OCI-LY7 (cell line): ENCODE data around the gene SLC25A42. TPM values are rescaled to one million over a fixed set of nuclear protein-coding genes. Genes with fewer than 3 reads are reported as not detected.

Source experiments
- BruUV-seq: library from RNA; stranded (reverse); fragments of 400-500 nt; replicated peaks from 2 replicates; lab custom pipeline; 2021; lab: Mats Ljungman, UMichigan
- CTCF ChIA-PET: fragments of 300-600 bp; sonication (Branson Sonifier 250); formaldehyde crosslinking; loops from one replicate; lab custom pipeline; 2022; ENCODE audit warnings: antibody characterized with exemption; ENCODE audit not compliant: unreplicated experiment; lab: Charles Lee
- POLR2A ChIA-PET: fragments of 300-600 bp; sonication (Branson Sonifier 250); formaldehyde crosslinking; loops from one replicate; lab custom pipeline; 2022; ENCODE audit warnings: antibody characterized with exemption; lab: Charles Lee
- DNase-seq: peaks from one replicate; pipeline ENCODE4 v3.0.0-alpha.2; 2015; ENCODE audit warnings: low spot score
- H2AFZ ChIP-seq: fragments of 200-600 bp; sonication (generic), shearing (Covaris generic); 2 replicates; pipeline ENCODE4 v1.6.1; 2014; ENCODE audit warnings: mild to moderate bottlenecking, antibody characterized with exemption, low read length, moderate library complexity
- H3K27ac ChIP-seq: fragments of 200-600 bp; sonication (generic); 2 replicates; pipeline ENCODE4 v1.5.1; 2014; ENCODE audit warnings: mixed run types, low read depth, mild to moderate bottlenecking, moderate library complexity, low read length, inconsistent platforms; ENCODE audit not compliant: poor library complexity, severe bottlenecking
- H3K36me3 ChIP-seq: fragments of 200-600 bp; sonication (generic); 2 replicates; pipeline ENCODE4 v1.6.1; 2014; ENCODE audit warnings: mild to moderate bottlenecking, antibody characterized with exemption, low read length, moderate library complexity, mixed read lengths; ENCODE audit not compliant: insufficient read depth
- H3K4me1 ChIP-seq: fragments of 200-600 bp; sonication (generic); 2 replicates; pipeline ENCODE4 v1.5.1; 2014; ENCODE audit warnings: mild to moderate bottlenecking, low read length; ENCODE audit not compliant: insufficient read depth, poor library complexity, severe bottlenecking
- H3K4me2 ChIP-seq: fragments of 200-600 bp; sonication (generic); 2 replicates; pipeline ENCODE4 v1.6.1; 2014; ENCODE audit warnings: mild to moderate bottlenecking, low read length
- H3K4me3 ChIP-seq: fragments of 200-600 bp; sonication (generic); 2 replicates; pipeline ENCODE4 v1.5.1; 2014; ENCODE audit warnings: mild to moderate bottlenecking, low read depth, low read length; ENCODE audit not compliant: poor library complexity, severe bottlenecking
- H3K79me2 ChIP-seq: fragments of 200-600 bp; sonication (generic); 2 replicates; pipeline ENCODE4 v1.6.1; 2016; ENCODE audit warnings: low read depth, mild to moderate bottlenecking, low read length, moderate library complexity, mixed read lengths; ENCODE audit not compliant: insufficient read depth
- H3K9me2 ChIP-seq: fragments of 200-600 bp; sonication (generic); 2 replicates; pipeline ENCODE4 v1.6.1; 2016; ENCODE audit warnings: mild to moderate bottlenecking, low read length, mixed read lengths; ENCODE audit not compliant: insufficient read depth
- H3K9me3 ChIP-seq: fragments of 200-600 bp; sonication (generic); 2 replicates; pipeline ENCODE4 v1.6.1; 2014; ENCODE audit warnings: mild to moderate bottlenecking, mixed run types, low read length, mixed read lengths
- H4K20me1 ChIP-seq: fragments of 200-600 bp; sonication (generic); 2 replicates; pipeline ENCODE4 v1.6.1; 2014; ENCODE audit warnings: mild to moderate bottlenecking, antibody characterized with exemption, low read length, moderate library complexity, mixed read lengths; ENCODE audit not compliant: insufficient read depth
- CTCF ChIP-seq: fragments of 200-600 bp; sonication (generic); conservative IDR thresholded peaks from 2 replicates; pipeline ENCODE4 v1.5.1; 2014; ENCODE audit warnings: mild to moderate bottlenecking, antibody characterized with exemption, low read length, moderate library complexity, mixed read lengths
- EZH2phosphoT487 ChIP-seq: fragments of 200-600 bp; sonication (generic); IDR thresholded peaks from 2 replicates; pipeline ENCODE4 v1.6.1; 2018; ENCODE audit warnings: low read depth, borderline replicate concordance, mild to moderate bottlenecking, mixed run types, antibody characterized with exemption, low read length, moderate library complexity, mixed read lengths
- intact Hi-C: fragments of 100-400 bp; cut with micrococcal nuclease; formaldehyde crosslinking; loops from one replicate; pipeline ENCODE4 v1.10.0; 2022; ENCODE audit not compliant: unreplicated experiment
- total RNA-seq, 2 experiments: library from RNA; depleted of rRNA in 1 of 2; stranded (reverse); fragments of >200 nt in 1 of 2; shearing (Covaris generic) in 1 of 2; gene quantifications; 2 replicates each; pipeline ENCODE4 v1.2.3, GENCODE V29; 2014 to 2022

SLC25A42 gene
- total RNA-seq, 2 experiments from 2014 or later: 13.8 to 23.4 TPM

- H3K4me1 ChIP-seq: no peaks in the 10 kb centered on the region
- H3K79me2 ChIP-seq: no peaks in the 10 kb centered on the region
- ChIA-PET CTCF (no interaction called here), POLR2A (no interaction called here)
- H3K27ac ChIP-seq: no peak overlapping the region
- H2AFZ ChIP-seq: no peak overlapping the region
- H3K4me2 ChIP-seq: no peak overlapping the region
- BruUV-seq: no TSS peak
- no peaks in the 10 kb centered on the region for H4K20me1 ChIP-seq
- no peaks in the 10 kb centered on the region for H3K9me2 ChIP-seq
- 0 out of 2 replicates have a peak, but pooled peaks cover 8% of the 10 kb centered on the region for H3K36me3 ChIP-seq
- no peak overlapping the region for H3K4me3 ChIP-seq
- DNase-seq: no peak
- intact Hi-C loops: no loop called here
- no peaks in the 10 kb centered on the region for H3K9me3 ChIP-seq
- no peak for TF ChIP-seq CTCF
- no peak for TF ChIP-seq EZH2phosphoT487
Observed at GRCh38 chr19:19094513-19094912, 30.7 kb downstream of the SLC25A42 start.

GRCh38 chr19:19095691-19096090 lies 31.9 kb downstream of the SLC25A42 start:
- H3K79me2 ChIP-seq: no peaks in the 10 kb centered on the region

More at GRCh38 chr19:19095691-19096090, 31.9 kb downstream of the SLC25A42 start:
- TF ChIP-seq EZH2phosphoT487 (no peak), CTCF (no peak)
- Histone ChIP-seq H2AFZ (no peak overlapping the region), H3K36me3 (0 out of 2 replicates have a peak, but pooled peaks cover 8% of the 10 kb centered on the region), H3K4me2 (no peak overlapping the region), H4K20me1 (no peaks in the 10 kb centered on the region), H3K9me3 (no peaks in the 10 kb centered on the region), H3K4me1 (no peaks in the 10 kb centered on the region), H3K9me2 (no peaks in the 10 kb centered on the region), H3K27ac (no peak overlapping the region), H3K4me3 (no peak overlapping the region)
- intact Hi-C loops: no loop called here
- ChIA-PET CTCF (no interaction called here), POLR2A (no interaction called here)
- no peak for DNase-seq
- BruUV-seq: no TSS peak
